GM23338 (cell line): ENCODE measurements around the gene NPAT. TPM values are rescaled to one million over a fixed set of nuclear protein-coding genes. Genes with fewer than 3 reads are reported as not detected.

ENCODE experiments used
- ATAC-seq: fragments of 200-7000 bp; cut with Tn5 transposase; 3 replicates; pipeline ENCODE4 v1.9.1; 2020
- DNase-seq: peaks from one replicate; pipeline ENCODE4 v3.0.0-alpha.2; 2015; ENCODE audit warnings: low spot score
- H2AFZ ChIP-seq: fragments of 200-600 bp; sonication (generic); 2 replicates; pipeline ENCODE4 v1.8.0; 2016; ENCODE audit warnings: antibody characterized with exemption, mild to moderate bottlenecking, moderate library complexity
- H3F3A ChIP-seq: fragments of 200-600 bp; sonication (generic); replicated peaks from 2 replicates; pipeline ENCODE4 v1.8.0; 2017; ENCODE audit warnings: antibody characterized with exemption, mixed run types, low read depth
- H3K27ac ChIP-seq: fragments of 200-600 bp; sonication (generic); 2 replicates; pipeline ENCODE4 v1.6.1; 2016; ENCODE audit warnings: low read depth
- H3K27me3 ChIP-seq: fragments of 200-600 bp; sonication (generic); 2 replicates; pipeline ENCODE4 v1.8.0; 2016; ENCODE audit warnings: mild to moderate bottlenecking, mixed run types, moderate library complexity; ENCODE audit not compliant: insufficient read depth
- H3K36me3 ChIP-seq: fragments of 200-600 bp; sonication (generic); 2 replicates; pipeline ENCODE4 v1.8.0; 2016; ENCODE audit warnings: mild to moderate bottlenecking; ENCODE audit not compliant: insufficient read depth
- H3K4me1 ChIP-seq: fragments of 200-600 bp; sonication (generic); 2 replicates; pipeline ENCODE4 v1.8.0; 2016; ENCODE audit warnings: mild to moderate bottlenecking, moderate library complexity; ENCODE audit not compliant: insufficient read depth
- H3K4me2 ChIP-seq: fragments of 200-600 bp; sonication (generic); 2 replicates; pipeline ENCODE4 v1.7.1; 2017; ENCODE audit warnings: mixed run types
- H3K4me3 ChIP-seq: fragments of 200-600 bp; sonication (generic); 2 replicates; pipeline ENCODE4 v1.6.1; 2016; ENCODE audit warnings: mixed run types
- H3K79me2 ChIP-seq: fragments of 200-600 bp; sonication (generic); replicated peaks from 2 replicates; pipeline ENCODE4 v1.8.0; 2017; ENCODE audit warnings: mild to moderate bottlenecking; ENCODE audit not compliant: insufficient read depth
- H3K9me2 ChIP-seq: fragments of 200-600 bp; sonication (generic); 2 replicates; pipeline ENCODE4 v1.8.0; 2017; ENCODE audit not compliant: insufficient read depth
- H4K20me1 ChIP-seq: fragments of 200-600 bp; sonication (generic); replicated peaks from 2 replicates; pipeline ENCODE4 v1.8.0; 2017; ENCODE audit warnings: mild to moderate bottlenecking; ENCODE audit not compliant: insufficient read depth
- H3K27ac Mint-ChIP-seq: 2 replicates; pipeline ENCODE4 v1.8.0; 2020; ENCODE audit warnings: inconsistent platforms, mild to moderate bottlenecking, moderate library complexity, mixed read lengths
- H3K27me3 Mint-ChIP-seq: 3 replicates; pipeline ENCODE4 v1.8.0; 2022; ENCODE audit warnings: low read depth, mild to moderate bottlenecking, moderate library complexity, mixed read lengths, inconsistent platforms; ENCODE audit not compliant: insufficient read depth, poor library complexity
- H3K36me3 Mint-ChIP-seq: 3 replicates; pipeline ENCODE4 v1.8.0; 2021; ENCODE audit warnings: low read depth, mild to moderate bottlenecking, inconsistent platforms, moderate library complexity, mixed read lengths
- H3K4me1 Mint-ChIP-seq: 3 replicates; pipeline ENCODE4 v1.8.0; 2020; ENCODE audit warnings: mild to moderate bottlenecking, inconsistent platforms, mixed read lengths
- H3K4me3 Mint-ChIP-seq: 3 replicates; pipeline ENCODE4 v1.8.0; 2021; ENCODE audit warnings: moderate library complexity, mild to moderate bottlenecking, inconsistent platforms, mixed read lengths
- H3K9me3 Mint-ChIP-seq: 3 replicates; pipeline ENCODE4 v1.8.0; 2020; ENCODE audit warnings: moderate library complexity, mild to moderate bottlenecking, inconsistent platforms, mixed read lengths
- CREB1 ChIP-seq: fragments of 250-450 bp; sonication (Bioruptor Pico); IDR thresholded peaks from 2 replicates; pipeline ENCODE4 v1.5.0; 2020; ENCODE audit warnings: low read depth, mild to moderate bottlenecking, moderate library complexity
- EZH2 ChIP-seq: fragments of 200-600 bp; sonication (generic); IDR thresholded peaks from one replicate; pipeline ENCODE4 v1.8.0; 2017; ENCODE audit warnings: antibody characterized with exemption, mild to moderate bottlenecking, low read depth; ENCODE audit not compliant: unreplicated experiment
- EZH2phosphoT487 ChIP-seq: fragments of 200-600 bp; sonication (generic); IDR thresholded peaks from one replicate; pipeline ENCODE4 v1.8.1; 2018; ENCODE audit warnings: antibody characterized with exemption; ENCODE audit not compliant: unreplicated experiment
- JUNB ChIP-seq: IDR thresholded peaks from one replicate; pipeline ENCODE4 v1.6.1; 2016; ENCODE audit warnings: antibody characterized with exemption; ENCODE audit not compliant: unreplicated experiment
- NANOG ChIP-seq: IDR thresholded peaks from 2 replicates; pipeline ENCODE4 v1.6.1; 2016; ENCODE audit warnings: antibody characterized with exemption, borderline replicate concordance
- POLR2AphosphoS5 ChIP-seq: IDR thresholded peaks from 2 replicates; pipeline ENCODE4 v1.6.1; 2016; ENCODE audit warnings: antibody characterized with exemption, low read depth
- STAT1 ChIP-seq: IDR thresholded peaks from one replicate; pipeline ENCODE4 v1.6.1; 2016; ENCODE audit warnings: antibody characterized with exemption; ENCODE audit not compliant: unreplicated experiment
- ZNF114 ChIP-seq: fragments of 250-450 bp; sonication (Bioruptor Pico); IDR thresholded peaks from 2 replicates; pipeline ENCODE4 v1.5.0; 2020; ENCODE audit warnings: mild to moderate bottlenecking, moderate library complexity
- ZNF331 ChIP-seq: fragments of 250-450 bp; sonication (Bioruptor Pico); IDR thresholded peaks from 2 replicates; pipeline ENCODE4 v1.5.0; 2020; ENCODE audit warnings: low read depth, mild to moderate bottlenecking, moderate library complexity
- polyA plus RNA-seq: library from polyadenylated mRNA; unstranded; fragments of >200 nt; fragmentation: Nextera tagmentation; extraction: Ambion mirVana; gene quantifications from 2 replicates; pipeline ENCODE4 v1.2.1, GENCODE V29; 2016
- total RNA-seq: library from RNA; depleted of rRNA; stranded (reverse); fragments of >200 nt; shearing (Covaris generic); gene quantifications from 2 replicates; pipeline ENCODE4 v1.2.3, GENCODE V29; 2014
- TF ChIP-seq, protein P1 (sequence below): fragments of 250-450 bp; sonication (Bioruptor Pico); IDR thresholded peaks from 2 replicates; pipeline ENCODE4 v1.5.0; 2020; ENCODE audit warnings: mild to moderate bottlenecking, moderate library complexity
- TF ChIP-seq, protein P2 (sequence below): IDR thresholded peaks from one replicate; pipeline ENCODE4 v1.6.1; 2018; ENCODE audit warnings: antibody characterized with exemption; ENCODE audit not compliant: unreplicated experiment
- TF ChIP-seq, protein P3 (sequence below): IDR thresholded peaks from 2 replicates; pipeline ENCODE4 v1.6.1; 2016; ENCODE audit warnings: antibody characterized with exemption

Gene NPAT
- total and polyA plus RNA-seq, 2 experiments from 2014 or later: 24.2 to 25.1 TPM

DNA sequence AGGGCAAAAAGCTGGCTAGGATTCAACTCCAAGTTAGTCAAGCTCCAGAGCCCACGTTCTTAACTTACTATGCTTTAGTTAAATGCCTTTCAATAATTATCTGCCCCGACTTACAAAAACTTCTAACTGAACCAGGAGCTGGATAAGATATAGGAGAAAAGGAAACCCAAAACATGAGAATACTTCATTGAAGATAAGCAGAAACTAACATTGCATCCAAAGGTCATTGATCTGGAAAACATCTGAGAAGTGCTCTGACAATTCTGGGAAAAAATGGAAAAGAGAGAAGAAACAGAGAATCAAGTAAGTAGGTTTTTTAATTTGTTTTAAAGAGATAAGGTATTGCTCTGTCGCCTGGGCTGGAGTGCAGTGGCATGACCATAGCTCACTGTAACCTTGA is 73.9 kb downstream of the NPAT start (continued):
- TF ChIP-seq, protein P1, sequence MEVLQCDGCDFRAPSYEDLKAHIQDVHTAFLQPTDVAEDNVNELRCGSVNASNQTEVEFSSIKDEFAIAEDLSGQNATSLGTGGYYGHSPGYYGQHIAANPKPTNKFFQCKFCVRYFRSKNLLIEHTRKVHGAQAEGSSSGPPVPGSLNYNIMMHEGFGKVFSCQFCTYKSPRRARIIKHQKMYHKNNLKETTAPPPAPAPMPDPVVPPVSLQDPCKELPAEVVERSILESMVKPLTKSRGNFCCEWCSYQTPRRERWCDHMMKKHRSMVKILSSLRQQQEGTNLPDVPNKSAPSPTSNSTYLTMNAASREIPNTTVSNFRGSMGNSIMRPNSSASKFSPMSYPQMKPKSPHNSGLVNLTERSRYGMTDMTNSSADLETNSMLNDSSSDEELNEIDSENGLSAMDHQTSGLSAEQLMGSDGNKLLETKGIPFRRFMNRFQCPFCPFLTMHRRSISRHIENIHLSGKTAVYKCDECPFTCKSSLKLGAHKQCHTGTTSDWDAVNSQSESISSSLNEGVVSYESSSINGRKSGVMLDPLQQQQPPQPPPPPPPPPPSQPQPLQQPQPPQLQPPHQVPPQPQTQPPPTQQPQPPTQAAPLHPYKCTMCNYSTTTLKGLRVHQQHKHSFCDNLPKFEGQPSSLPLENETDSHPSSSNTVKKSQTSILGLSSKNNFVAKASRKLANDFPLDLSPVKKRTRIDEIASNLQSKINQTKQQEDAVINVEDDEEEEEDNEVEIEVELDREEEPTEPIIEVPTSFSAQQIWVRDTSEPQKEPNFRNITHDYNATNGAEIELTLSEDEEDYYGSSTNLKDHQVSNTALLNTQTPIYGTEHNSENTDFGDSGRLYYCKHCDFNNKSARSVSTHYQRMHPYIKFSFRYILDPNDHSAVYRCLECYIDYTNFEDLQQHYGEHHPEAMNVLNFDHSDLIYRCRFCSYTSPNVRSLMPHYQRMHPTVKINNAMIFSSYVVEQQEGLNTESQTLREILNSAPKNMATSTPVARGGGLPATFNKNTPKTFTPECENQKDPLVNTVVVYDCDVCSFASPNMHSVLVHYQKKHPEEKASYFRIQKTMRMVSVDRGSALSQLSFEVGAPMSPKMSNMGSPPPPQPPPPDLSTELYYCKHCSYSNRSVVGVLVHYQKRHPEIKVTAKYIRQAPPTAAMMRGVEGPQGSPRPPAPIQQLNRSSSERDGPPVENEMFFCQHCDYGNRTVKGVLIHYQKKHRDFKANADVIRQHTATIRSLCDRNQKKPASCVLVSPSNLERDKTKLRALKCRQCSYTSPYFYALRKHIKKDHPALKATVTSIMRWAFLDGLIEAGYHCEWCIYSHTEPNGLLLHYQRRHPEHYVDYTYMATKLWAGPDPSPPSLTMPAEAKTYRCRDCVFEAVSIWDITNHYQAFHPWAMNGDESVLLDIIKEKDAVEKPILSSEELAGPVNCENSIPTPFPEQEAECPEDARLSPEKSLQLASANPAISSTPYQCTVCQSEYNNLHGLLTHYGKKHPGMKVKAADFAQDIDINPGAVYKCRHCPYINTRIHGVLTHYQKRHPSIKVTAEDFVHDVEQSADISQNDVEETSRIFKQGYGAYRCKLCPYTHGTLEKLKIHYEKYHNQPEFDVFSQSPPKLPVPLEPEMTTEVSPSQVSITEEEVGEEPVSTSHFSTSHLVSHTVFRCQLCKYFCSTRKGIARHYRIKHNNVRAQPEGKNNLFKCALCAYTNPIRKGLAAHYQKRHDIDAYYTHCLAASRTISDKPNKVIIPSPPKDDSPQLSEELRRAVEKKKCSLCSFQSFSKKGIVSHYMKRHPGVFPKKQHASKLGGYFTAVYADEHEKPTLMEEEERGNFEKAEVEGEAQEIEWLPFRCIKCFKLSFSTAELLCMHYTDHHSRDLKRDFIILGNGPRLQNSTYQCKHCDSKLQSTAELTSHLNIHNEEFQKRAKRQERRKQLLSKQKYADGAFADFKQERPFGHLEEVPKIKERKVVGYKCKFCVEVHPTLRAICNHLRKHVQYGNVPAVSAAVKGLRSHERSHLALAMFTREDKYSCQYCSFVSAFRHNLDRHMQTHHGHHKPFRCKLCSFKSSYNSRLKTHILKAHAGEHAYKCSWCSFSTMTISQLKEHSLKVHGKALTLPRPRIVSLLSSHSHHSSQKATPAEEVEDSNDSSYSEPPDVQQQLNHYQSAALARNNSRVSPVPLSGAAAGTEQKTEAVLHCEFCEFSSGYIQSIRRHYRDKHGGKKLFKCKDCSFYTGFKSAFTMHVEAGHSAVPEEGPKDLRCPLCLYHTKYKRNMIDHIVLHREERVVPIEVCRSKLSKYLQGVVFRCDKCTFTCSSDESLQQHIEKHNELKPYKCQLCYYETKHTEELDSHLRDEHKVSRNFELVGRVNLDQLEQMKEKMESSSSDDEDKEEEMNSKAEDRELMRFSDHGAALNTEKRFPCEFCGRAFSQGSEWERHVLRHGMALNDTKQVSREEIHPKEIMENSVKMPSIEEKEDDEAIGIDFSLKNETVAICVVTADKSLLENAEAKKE: no peak

DNA sequence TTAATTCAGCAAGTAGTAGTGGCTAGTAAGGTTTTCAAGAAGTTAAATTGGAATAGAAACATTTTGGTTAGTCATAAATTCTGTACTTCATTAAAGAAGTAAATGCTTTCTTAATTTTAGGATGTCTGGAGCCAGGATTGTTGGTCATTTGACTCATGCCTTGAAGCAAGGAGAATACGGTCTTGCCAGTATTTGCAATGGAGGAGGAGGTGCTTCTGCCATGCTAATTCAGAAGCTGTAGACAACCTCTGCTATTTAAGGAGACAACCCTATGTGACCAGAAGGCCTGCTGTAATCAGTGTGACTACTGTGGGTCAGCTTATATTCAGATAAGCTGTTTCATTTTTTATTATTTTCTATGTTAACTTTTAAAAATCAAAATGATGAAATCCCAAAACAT is 75.3 kb downstream of the NPAT start:
- Histone ChIP-seq H2AFZ (no peak overlapping the region), H3K27ac (no peak overlapping the region), H4K20me1 (peaks cover 4% of the 10 kb centered on the region; the same call in 1 of the 2 replicates), H3K9me2 (no peaks in the 10 kb centered on the region), H3K79me2 (no peaks in the 10 kb centered on the region), H3K4me1 (no peaks in the 10 kb centered on the region), H3K4me2 (no peak overlapping the region), H3K36me3 (peaks cover 42% of the 10 kb centered on the region), H3F3A (no peaks in the 10 kb centered on the region), H3K4me3 (no peak overlapping the region), H3K27me3 (no peaks in the 10 kb centered on the region)
- no peak overlapping the region for H3K27ac Mint-ChIP-seq
- H3K4me3 Mint-ChIP-seq: no peak overlapping the region
- peaks cover 5% of the 10 kb centered on the region for H3K27me3 Mint-ChIP-seq
- ATAC-seq (no peak), DNase-seq (no peak)
- H3K9me3 Mint-ChIP-seq: no peaks in the 10 kb centered on the region
- H3K36me3 Mint-ChIP-seq: peaks cover 62% of the 10 kb centered on the region
- H3K4me1 Mint-ChIP-seq: no peaks in the 10 kb centered on the region
- TF ChIP-seq STAT1: no peak
- TF ChIP-seq EZH2phosphoT487: no peak
- TF ChIP-seq POLR2AphosphoS5: no peak
- TF ChIP-seq EZH2: no peak
- no peak for TF ChIP-seq ZNF331
- TF ChIP-seq NANOG: no peak
- TF ChIP-seq, protein P2, sequence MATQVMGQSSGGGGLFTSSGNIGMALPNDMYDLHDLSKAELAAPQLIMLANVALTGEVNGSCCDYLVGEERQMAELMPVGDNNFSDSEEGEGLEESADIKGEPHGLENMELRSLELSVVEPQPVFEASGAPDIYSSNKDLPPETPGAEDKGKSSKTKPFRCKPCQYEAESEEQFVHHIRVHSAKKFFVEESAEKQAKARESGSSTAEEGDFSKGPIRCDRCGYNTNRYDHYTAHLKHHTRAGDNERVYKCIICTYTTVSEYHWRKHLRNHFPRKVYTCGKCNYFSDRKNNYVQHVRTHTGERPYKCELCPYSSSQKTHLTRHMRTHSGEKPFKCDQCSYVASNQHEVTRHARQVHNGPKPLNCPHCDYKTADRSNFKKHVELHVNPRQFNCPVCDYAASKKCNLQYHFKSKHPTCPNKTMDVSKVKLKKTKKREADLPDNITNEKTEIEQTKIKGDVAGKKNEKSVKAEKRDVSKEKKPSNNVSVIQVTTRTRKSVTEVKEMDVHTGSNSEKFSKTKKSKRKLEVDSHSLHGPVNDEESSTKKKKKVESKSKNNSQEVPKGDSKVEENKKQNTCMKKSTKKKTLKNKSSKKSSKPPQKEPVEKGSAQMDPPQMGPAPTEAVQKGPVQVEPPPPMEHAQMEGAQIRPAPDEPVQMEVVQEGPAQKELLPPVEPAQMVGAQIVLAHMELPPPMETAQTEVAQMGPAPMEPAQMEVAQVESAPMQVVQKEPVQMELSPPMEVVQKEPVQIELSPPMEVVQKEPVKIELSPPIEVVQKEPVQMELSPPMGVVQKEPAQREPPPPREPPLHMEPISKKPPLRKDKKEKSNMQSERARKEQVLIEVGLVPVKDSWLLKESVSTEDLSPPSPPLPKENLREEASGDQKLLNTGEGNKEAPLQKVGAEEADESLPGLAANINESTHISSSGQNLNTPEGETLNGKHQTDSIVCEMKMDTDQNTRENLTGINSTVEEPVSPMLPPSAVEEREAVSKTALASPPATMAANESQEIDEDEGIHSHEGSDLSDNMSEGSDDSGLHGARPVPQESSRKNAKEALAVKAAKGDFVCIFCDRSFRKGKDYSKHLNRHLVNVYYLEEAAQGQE: no peak
- no peak for TF ChIP-seq CREB1
- no peak for TF ChIP-seq ZNF114
- no peak for TF ChIP-seq JUNB
- TF ChIP-seq, protein P3, sequence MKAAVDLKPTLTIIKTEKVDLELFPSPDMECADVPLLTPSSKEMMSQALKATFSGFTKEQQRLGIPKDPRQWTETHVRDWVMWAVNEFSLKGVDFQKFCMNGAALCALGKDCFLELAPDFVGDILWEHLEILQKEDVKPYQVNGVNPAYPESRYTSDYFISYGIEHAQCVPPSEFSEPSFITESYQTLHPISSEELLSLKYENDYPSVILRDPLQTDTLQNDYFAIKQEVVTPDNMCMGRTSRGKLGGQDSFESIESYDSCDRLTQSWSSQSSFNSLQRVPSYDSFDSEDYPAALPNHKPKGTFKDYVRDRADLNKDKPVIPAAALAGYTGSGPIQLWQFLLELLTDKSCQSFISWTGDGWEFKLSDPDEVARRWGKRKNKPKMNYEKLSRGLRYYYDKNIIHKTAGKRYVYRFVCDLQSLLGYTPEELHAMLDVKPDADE: no peak
